Activated CD4-positive, alpha-beta T cell treated with anti-CD3 and anti-CD28 coated beads for 4 hours (primary cell): ENCODE measurements around the gene UBA3.
A peak's percentile ranks its signal among the peaks of the same experiment; 100 is the strongest.

Experiments used
- DNase-seq, 2 donors: peaks; one replicate each; pipeline ENCODE4 v3.0.0-alpha.2; 2020

The UBA3 gene

GRCh38 chr3:69097407-69098086 is 17.4 kb upstream of the UBA3 start:
- DNase-seq: no peak

GRCh38 chr3:69096299-69096698 is 16.1 kb upstream of the UBA3 start:
- DNase-seq: no peak

GRCh38 chr3:69095636-69096035 is 15.5 kb upstream of the UBA3 start:
- DNase-seq: no peak

- DNase-seq: no peak
Measured at GRCh38 chr3:69094467-69095205, 14.5 kb upstream of the UBA3 start.

GRCh38 chr3:69092030-69092516 is 11.9 kb upstream of the UBA3 start:
- no peak for DNase-seq

- no peak for DNase-seq
Measured at GRCh38 chr3:69091389-69092029, 11.3 kb upstream of the UBA3 start.

- DNase-seq: no peak
Measured at GRCh38 chr3:69090021-69090420, 9.9 kb upstream of the UBA3 start.

- no peak for DNase-seq
Measured at GRCh38 chr3:69088063-69088462, 7.9 kb upstream of the UBA3 start.

GRCh38 chr3:69087030-69087791 is 7.0 kb upstream of the UBA3 start:
- DNase-seq: no peak

- DNase-seq: peak; percentile 79 to 84
Measured at GRCh38 chr3:69085833-69086722, 5.9 kb upstream of the UBA3 start.

GRCh38 chr3:69085168-69085832 is 5.1 kb upstream of the UBA3 start:
- DNase-seq: peak in 1 of 2 donors; percentile 19

GRCh38 chr3:69084326-69085167 is 4.4 kb upstream of the UBA3 start, which contains the start of gene ARL6IP5:
ARL6IP5 (plus strand) TSS chr3:69084937; CDS start chr3:69085048, 111 bp downstream.
- peak; percentile 87 to 89 for DNase-seq

GRCh38 chr3:69082805-69083204 is 2.6 kb upstream of the UBA3 start:
- DNase-seq: peak; percentile 71 to 72

- peak in 1 of 2 donors; percentile 19 for DNase-seq
Measured at GRCh38 chr3:69082361-69082760, 2.2 kb upstream of the UBA3 start.

GRCh38 chr3:69081583-69082262 is 1.6 kb upstream of the UBA3 start:
- DNase-seq: no peak

- DNase-seq: peak in 1 of 2 donors; percentile 14
Measured at GRCh38 chr3:69079269-69080159, 651 bp downstream of the UBA3 start.

GRCh38 chr3:69072928-69073327 is 7.2 kb downstream of the UBA3 start:
- no peak for DNase-seq

- no peak for DNase-seq
Measured at GRCh38 chr3:69066121-69066520, 14.0 kb downstream of the UBA3 start.
